ENCODE data around the gene LDLRAD4. TPM values are rescaled to one million over a fixed set of nuclear protein-coding genes. Genes with fewer than 3 reads are reported as not detected.

The LDLRAD4 gene
- total RNA-seq, 1 donor = 0.54 TPM

- no peak for DNase-seq (ENCODE audit: low read depth)
- no peak for TF ChIP-seq CTCF (IDR thresholded peaks at IDR 0.05; ENCODE audit: insufficient read depth, low read length)
- no peak overlapping the region for H3K4me3 ChIP-seq (ENCODE audit: low read depth, low read length)
These were observed 287.3 kb downstream of the LDLRAD4 start for GRCh38 chr18:13505780-13506345.

GRCh38 chr18:13510594-13510993, 292.0 kb downstream of the LDLRAD4 start:
- no peak for DNase-seq (ENCODE audit: low read depth)
- no peak for TF ChIP-seq CTCF (IDR thresholded peaks at IDR 0.05; ENCODE audit: insufficient read depth, low read length)
- H3K4me3 ChIP-seq (ENCODE audit: low read depth, low read length) = no peak overlapping the region

GRCh38 chr18:13511961-13512577, 293.5 kb downstream of the LDLRAD4 start:
- no peak for TF ChIP-seq CTCF (IDR thresholded peaks at IDR 0.05; ENCODE audit: insufficient read depth, low read length)
- DNase-seq (ENCODE audit: low read depth) = no peak
- no peak overlapping the region for H3K4me3 ChIP-seq (ENCODE audit: low read depth, low read length)

GRCh38 chr18:13513021-13513420, 294.5 kb downstream of the LDLRAD4 start:
- DNase-seq (ENCODE audit: low read depth) = no peak
- no peak overlapping the region for H3K4me3 ChIP-seq (ENCODE audit: low read depth, low read length)
- no peak for TF ChIP-seq CTCF (IDR thresholded peaks at IDR 0.05; ENCODE audit: insufficient read depth, low read length)

GRCh38 chr18:13513481-13513880, 294.9 kb downstream of the LDLRAD4 start:
- DNase-seq (ENCODE audit: low read depth) = no peak
- TF ChIP-seq CTCF (IDR thresholded peaks at IDR 0.05; ENCODE audit: insufficient read depth, low read length) = no peak
- no peak overlapping the region for H3K4me3 ChIP-seq (ENCODE audit: low read depth, low read length)

- DNase-seq (ENCODE audit: low read depth) = no peak
- TF ChIP-seq CTCF (IDR thresholded peaks at IDR 0.05; ENCODE audit: insufficient read depth, low read length) = no peak
- no peak overlapping the region for H3K4me3 ChIP-seq (ENCODE audit: low read depth, low read length)
These were observed 296.0 kb downstream of the LDLRAD4 start for GRCh38 chr18:13514558-13514957.

GRCh38 chr18:13516855-13517254, 298.3 kb downstream of the LDLRAD4 start:
- TF ChIP-seq CTCF (IDR thresholded peaks at IDR 0.05; ENCODE audit: insufficient read depth, low read length) = no peak
- DNase-seq (ENCODE audit: low read depth) = no peak
- no peak overlapping the region for H3K4me3 ChIP-seq (ENCODE audit: low read depth, low read length)
